Middle frontal gyrus (tissue), 1 donor: ENCODE results near the gene GRK5.
"Not testable (repeated sequence)": the region's sequence is repeated elsewhere in the genome, so short reads cannot be mapped to it uniquely, and the experiment has no call there.

ENCODE experiments used
- DNase-seq: peaks from one replicate; pipeline ENCODE4 v3.0.0-alpha.2; 2015; ENCODE audit warnings: low spot score; ENCODE audit errors: extremely low spot score

Gene GRK5

GRCh38 chr10:119452396-119452795 is 245.0 kb downstream of the GRK5 start:
- DNase-seq = no peak

GRCh38 chr10:119453313-119453712 is 245.9 kb downstream of the GRK5 start:
- no peak for DNase-seq

- no peak for DNase-seq
These were observed 246.9 kb downstream of the GRK5 start for GRCh38 chr10:119454316-119454715.

GRCh38 chr10:119454990-119455389 is 247.6 kb downstream of the GRK5 start:
- DNase-seq = no peak

DNA sequence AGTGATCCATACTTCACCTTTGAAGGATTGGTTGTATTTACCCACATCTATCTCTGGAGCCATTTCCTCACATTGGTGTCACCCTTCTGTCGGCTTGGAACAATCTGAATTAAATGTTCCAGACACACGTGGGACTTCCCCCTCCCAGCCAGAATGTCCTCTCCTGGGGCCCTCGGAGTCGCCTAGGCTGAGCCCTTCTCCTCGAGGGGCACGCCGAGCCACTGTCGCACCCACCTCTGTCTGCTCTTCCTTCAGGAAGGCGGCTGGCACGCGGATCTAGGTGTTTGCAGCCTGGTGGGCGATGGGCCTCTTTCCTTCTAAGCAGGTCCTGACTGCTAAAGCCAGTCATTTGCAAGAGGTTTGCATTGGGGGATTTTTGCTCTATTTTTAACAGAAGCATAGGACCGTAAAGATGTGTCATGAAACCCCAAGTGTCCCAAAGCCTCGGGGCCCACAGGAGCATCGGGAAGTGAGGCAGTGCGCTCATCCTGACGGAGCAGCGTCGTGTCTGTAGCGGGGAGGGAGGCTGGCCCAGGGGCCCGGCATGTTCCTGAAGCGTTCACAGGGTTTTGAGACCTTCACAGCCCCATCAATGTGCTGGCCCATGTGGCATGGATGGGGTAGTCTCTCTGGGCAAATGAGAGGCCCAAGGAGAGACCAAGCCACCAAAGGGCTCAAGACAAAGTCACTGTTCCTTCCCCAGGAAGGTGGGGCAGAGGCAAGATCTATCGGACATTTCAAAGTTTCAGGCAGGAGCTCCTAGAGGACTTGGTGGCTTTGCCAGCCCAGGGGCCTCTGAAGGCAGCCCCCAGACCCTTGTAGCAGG is 248.5 kb downstream of the GRK5 start:
- DNase-seq = no peak

GRCh38 chr10:119456435-119456810 is 249.1 kb downstream of the GRK5 start:
- DNase-seq = no peak

- no peak for DNase-seq
These were observed 250.8 kb downstream of the GRK5 start for GRCh38 chr10:119457966-119458766.

GRCh38 chr10:119459681-119460340 is 252.4 kb downstream of the GRK5 start:
- no peak for DNase-seq

GRCh38 chr10:119460369-119461195 is 253.2 kb downstream of the GRK5 start:
- DNase-seq = no peak

- DNase-seq = no peak
These were observed 254.0 kb downstream of the GRK5 start for GRCh38 chr10:119461380-119461779.

DNA sequence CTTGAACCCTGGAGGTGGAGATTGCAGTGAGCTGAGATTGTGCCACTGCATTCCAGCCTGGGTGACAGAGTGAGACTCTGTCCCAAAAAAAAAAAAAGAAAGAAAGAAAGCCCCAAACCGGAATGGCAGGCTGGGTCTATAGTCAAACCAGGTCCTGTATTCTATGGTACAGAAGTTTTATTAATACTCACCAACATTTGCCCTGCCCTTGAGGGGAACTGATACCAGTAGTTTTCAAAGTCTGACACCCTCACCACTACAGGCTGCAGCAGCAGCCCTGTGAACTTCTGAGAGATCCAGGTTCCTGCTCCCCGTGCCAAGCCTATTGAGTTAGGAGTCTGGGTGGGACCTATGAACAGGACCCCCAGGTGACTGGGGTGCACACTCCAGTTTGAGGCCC is 254.6 kb downstream of the GRK5 start:
- DNase-seq = no peak

DNA sequence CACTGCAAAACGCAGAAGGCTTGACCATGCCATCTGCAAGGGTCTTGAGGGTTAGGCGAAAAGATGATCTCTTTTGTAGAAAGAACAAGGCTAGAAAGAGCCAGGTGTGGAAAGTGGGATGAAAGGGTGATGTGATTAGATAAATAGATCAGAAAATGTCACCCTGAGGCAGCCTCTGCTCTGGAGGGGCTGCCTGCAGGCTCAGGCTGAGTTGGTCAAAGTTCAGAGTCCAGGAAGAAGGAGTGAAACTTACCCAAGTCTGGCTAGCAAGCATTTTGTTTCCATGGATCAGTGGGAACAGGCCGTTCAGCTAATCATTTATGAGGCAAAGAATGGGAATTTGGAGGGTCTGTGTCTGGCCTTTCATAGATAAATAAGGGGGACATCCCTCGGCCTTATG is 255.4 kb downstream of the GRK5 start:
- DNase-seq = no peak

DNA sequence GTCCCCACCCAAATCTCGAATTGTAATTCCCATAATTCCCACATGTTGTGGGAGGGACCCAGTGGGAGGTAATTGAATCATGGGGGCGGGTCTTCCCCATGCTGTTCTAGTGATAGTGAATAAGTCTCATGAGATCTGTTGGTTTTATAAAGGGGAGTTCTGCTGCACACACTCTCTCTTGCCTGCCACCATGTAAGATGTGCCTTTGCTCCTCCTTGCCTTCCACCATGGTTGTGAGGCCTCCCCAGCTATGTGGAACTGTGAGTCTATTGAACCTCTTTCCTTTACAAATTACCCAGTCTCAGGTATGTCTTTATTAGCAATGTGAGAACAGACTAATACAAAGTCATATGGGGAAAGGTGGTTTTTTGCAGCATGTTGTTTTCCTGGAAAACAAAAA is 255.8 kb downstream of the GRK5 start:
- not testable (repeated sequence) for DNase-seq

GRCh38 chr10:119465085-119465484 is 257.7 kb downstream of the GRK5 start:
- no peak for DNase-seq

DNA sequence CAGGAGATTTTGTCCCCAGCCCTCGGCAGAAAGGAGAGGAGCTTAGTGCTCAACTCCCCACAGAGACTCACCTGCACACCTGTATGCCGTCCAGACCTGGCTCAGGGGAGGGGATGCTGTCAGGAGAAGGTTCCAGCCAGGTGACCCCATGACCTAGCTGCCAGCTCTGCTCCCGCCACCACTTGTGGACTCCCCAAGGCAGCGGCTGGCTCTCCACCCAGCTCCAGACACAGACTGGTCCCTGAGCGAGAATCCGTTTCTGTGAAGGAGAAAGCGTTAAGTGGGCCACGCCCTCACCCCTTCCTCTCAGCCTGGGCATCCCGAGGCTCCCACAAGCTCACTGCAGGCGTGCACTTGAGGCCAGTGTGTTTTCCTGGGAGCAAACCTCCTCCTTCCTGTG is 258.7 kb downstream of the GRK5 start:
- DNase-seq = no peak

DNA sequence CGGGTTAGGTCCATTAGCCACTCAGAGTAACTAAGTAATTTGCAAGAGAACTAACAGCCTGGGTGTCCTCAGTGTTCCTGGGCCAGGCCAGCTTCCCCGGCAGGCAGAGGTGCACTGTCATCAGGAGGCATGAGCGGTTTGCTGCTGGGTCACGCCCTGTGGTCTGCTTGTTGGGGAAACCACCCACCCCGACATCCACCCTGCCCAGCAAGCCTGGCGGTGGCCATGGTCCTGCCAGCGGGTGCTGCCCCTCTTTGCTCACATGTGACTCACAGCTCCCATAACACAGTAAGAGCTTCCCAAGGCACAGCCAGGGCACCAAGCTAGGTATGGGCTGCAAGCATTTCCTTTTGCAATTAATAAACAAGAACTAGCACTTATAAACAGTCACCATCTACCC is 259.3 kb downstream of the GRK5 start:
- no peak for DNase-seq

- no peak for DNase-seq
These were observed 261.4 kb downstream of the GRK5 start for GRCh38 chr10:119468542-119469324.

DNA sequence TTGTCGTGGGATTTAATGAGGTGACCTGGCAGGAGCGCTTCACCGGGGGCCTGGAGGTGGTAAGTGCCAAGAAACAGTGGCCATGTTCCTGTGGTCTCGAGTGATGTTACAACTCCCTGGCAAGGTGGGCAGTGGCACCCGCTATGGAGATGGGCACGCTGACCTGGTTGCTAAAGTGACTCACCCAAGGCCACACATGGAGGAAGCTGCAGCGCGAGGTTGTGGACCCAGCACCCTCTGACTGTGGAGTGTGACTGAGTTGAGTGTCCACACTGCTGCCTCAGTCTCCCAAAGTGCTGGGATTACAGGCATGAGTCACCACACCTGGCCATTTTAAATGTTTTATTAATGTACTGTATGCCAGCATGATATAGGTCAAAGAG is 261.9 kb downstream of the GRK5 start:
- DNase-seq = no peak

DNA sequence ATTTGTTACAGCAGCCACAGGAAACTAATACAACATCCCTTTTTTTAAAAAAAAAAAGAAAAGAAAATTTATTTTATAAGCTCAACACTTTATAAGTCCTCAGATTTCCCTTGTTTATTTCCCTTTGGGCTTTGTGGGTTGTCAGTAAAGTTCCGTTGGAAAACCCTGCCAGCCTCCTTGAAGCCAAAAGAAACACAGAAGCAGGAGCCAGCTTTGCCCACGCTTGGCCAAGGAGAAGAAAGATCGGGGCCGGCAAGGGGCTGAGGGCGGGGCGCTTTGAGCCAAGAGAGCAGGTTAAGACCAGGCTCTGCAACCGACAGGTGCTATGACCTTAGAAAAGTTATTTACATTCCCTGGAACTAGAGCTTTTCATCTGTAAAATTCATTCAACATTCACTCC is 262.5 kb downstream of the GRK5 start:
- no peak for DNase-seq

DNA sequence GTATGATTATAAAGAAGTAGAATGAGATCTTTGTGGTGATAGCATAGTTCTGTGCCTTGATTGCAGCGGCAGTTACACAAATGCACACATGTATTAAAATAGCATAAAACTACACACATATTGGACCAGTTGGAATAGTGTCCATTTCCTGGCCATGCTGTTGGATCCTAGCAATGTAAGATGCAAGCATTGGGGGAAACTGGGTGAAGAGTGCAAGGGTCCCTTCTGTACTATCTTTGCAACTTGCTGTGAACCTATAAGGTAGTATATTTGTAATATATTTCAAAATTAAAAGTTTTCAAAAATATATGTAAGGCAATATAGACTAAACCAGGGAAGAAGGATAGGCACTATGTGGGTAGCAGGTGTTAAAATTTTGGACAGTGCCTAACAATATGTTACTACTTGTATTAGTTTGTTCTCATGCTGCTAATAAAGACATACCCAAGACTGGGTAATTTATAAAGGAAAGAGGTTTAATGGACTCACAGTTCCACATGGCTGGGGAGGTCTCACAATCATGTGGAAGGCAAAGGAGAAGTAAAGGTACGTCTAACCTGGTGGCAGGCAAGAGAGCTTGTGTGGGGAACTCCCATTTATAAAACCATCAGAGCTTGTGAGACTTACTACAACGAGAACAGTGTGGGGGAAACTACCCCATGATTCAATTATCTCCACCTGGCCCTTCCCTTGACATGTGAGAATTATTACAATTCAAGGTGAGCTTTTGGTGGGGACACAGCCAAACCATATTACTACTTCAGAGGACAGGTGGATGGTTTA is 263.7 kb downstream of the GRK5 start:
- DNase-seq = no peak
